IMR-90 (cell line): ENCODE results near the gene DISC1. TPM values are rescaled to one million over a fixed set of nuclear protein-coding genes. Genes with fewer than 3 reads are reported as not detected.

ENCODE experiments used
- ATAC-seq: fragments of 200-7000 bp; cut with Tn5 transposase; 2 replicates; pipeline ENCODE4 v1.9.1; 2020; ENCODE audit warnings: low read depth, mild to moderate bottlenecking, moderate library complexity
- BruUV-seq: library from RNA; stranded (reverse); fragments of 400-500 nt; replicated peaks from 2 replicates; lab custom pipeline; 2021; lab: Mats Ljungman, UMichigan
- CTCF ChIA-PET: fragments of 300-600 bp; formaldehyde crosslinking; extraction: SDS; loops from one replicate; lab custom pipeline; 2021; ENCODE audit warnings: antibody characterized with exemption; lab: Yijun Ruan, JAX
- POLR2A ChIA-PET: fragments of 300-600 bp; sonication (Branson Sonifier 250); formaldehyde crosslinking; loops from one replicate; lab custom pipeline; 2022; ENCODE audit warnings: antibody characterized with exemption; ENCODE audit not compliant: unreplicated experiment; lab: Charles Lee
- DNase-seq: peaks from one replicate; pipeline ENCODE4 v3.0.0; 2013
- H2AFZ ChIP-seq: replicated peaks from 2 replicates; pipeline ENCODE3; 2013; ENCODE audit warnings: low read length, mild to moderate bottlenecking; ENCODE audit not compliant: poor library complexity
- H2AK5ac ChIP-seq: 2 replicates; pipeline ENCODE4 v1.6.1; 2013; ENCODE audit warnings: low read depth, low read length, inconsistent platforms
- H2AK9ac ChIP-seq: replicated peaks from 2 replicates; pipeline ENCODE3; 2013; ENCODE audit warnings: mild to moderate bottlenecking, low read depth, low read length, moderate library complexity; ENCODE audit not compliant: poor library complexity
- H2BK120ac ChIP-seq: 2 replicates; pipeline ENCODE4 v1.6.1; 2013; ENCODE audit warnings: low read depth, low read length, inconsistent platforms
- H2BK15ac ChIP-seq: 3 replicates; pipeline ENCODE4 v1.6.1; 2013; ENCODE audit warnings: low read depth, low read length, inconsistent platforms
- H2BK20ac ChIP-seq: 2 replicates; pipeline ENCODE4 v1.6.1; 2013; ENCODE audit warnings: low read depth, mild to moderate bottlenecking, inconsistent platforms, low read length, moderate library complexity
- H2BK5ac ChIP-seq: 2 replicates; pipeline ENCODE4 v1.6.1; 2013; ENCODE audit warnings: mild to moderate bottlenecking, low read depth, low read length, inconsistent platforms; ENCODE audit not compliant: poor library complexity, severe bottlenecking
- H3K14ac ChIP-seq: replicated peaks from 2 replicates; pipeline ENCODE4 v1.6.1; 2013; ENCODE audit warnings: low read depth, low read length, inconsistent platforms
- H3K18ac ChIP-seq: 2 replicates; pipeline ENCODE4 v1.6.1; 2013; ENCODE audit warnings: low read depth, low read length, control low read depth
- H3K23ac ChIP-seq: 2 replicates; pipeline ENCODE4 v1.6.1; 2013; ENCODE audit warnings: low read depth, low read length, inconsistent platforms
- H3K27ac ChIP-seq: 2 replicates; pipeline ENCODE4 v1.5.1; 2013; ENCODE audit warnings: mild to moderate bottlenecking, control low read depth, low read length; ENCODE audit not compliant: insufficient read depth
- H3K27me3 ChIP-seq: 2 replicates; pipeline ENCODE4 v1.6.1; 2013; ENCODE audit warnings: low read length; ENCODE audit not compliant: control insufficient read depth, insufficient read depth
- H3K36me3 ChIP-seq: 2 replicates; pipeline ENCODE4 v1.6.1; 2013; ENCODE audit warnings: low read length, mixed read lengths; ENCODE audit not compliant: control insufficient read depth, insufficient read depth
- H3K4ac ChIP-seq: 2 replicates; pipeline ENCODE4 v1.6.1; 2013; ENCODE audit warnings: low read depth, low read length, inconsistent platforms
- H3K4me1 ChIP-seq: 2 replicates; pipeline ENCODE4 v1.6.1; 2013; ENCODE audit warnings: low read length, mixed read lengths; ENCODE audit not compliant: control insufficient read depth, insufficient read depth
- H3K4me2 ChIP-seq: 2 replicates; pipeline ENCODE4 v1.6.1; 2013; ENCODE audit warnings: low read depth, mild to moderate bottlenecking, control low read depth, low read length, moderate library complexity
- H3K4me3 ChIP-seq: 2 replicates; pipeline ENCODE4 v1.5.1; 2013; ENCODE audit warnings: low read depth, mild to moderate bottlenecking, control low read depth, low read length, moderate library complexity; ENCODE audit not compliant: insufficient read depth
- H3K56ac ChIP-seq: 2 replicates; pipeline ENCODE4 v1.6.1; 2013; ENCODE audit warnings: low read length, inconsistent platforms; ENCODE audit not compliant: insufficient read depth; ENCODE audit errors: extremely low read depth
- H3K79me1 ChIP-seq, 2 experiments: 2 replicates each; pipeline ENCODE4 v1.6.1; 2013; ENCODE audit warnings: low read length in 2 of 2, inconsistent platforms in 1 of 2, low read depth in 1 of 2
- H3K9ac ChIP-seq: 2 replicates; pipeline ENCODE4 v1.6.1; 2013; ENCODE audit warnings: low read depth, low read length, control low read depth
- H3K9me1 ChIP-seq: 2 replicates; pipeline ENCODE4 v1.6.1; 2013; ENCODE audit warnings: low read length, inconsistent platforms; ENCODE audit not compliant: insufficient read depth
- H3K9me3 ChIP-seq: 2 replicates; pipeline ENCODE4 v1.6.1; 2013; ENCODE audit warnings: low read length; ENCODE audit not compliant: control insufficient read depth, insufficient read depth
- H4K20me1 ChIP-seq: 2 replicates; pipeline ENCODE4 v1.6.1; 2013; ENCODE audit warnings: low read length, inconsistent platforms; ENCODE audit not compliant: insufficient read depth
- H4K5ac ChIP-seq: 2 replicates; pipeline ENCODE4 v1.6.1; 2013; ENCODE audit warnings: mild to moderate bottlenecking, low read depth, low read length, control low read depth
- H4K8ac ChIP-seq, 2 experiments: 2 replicates each; pipeline ENCODE4 v1.6.1; 2013; ENCODE audit warnings: low read depth in 2 of 2, low read length in 2 of 2, control low read depth in 1 of 2, inconsistent platforms in 1 of 2
- H4K91ac ChIP-seq: 2 replicates; pipeline ENCODE4 v1.6.1; 2013; ENCODE audit warnings: low read depth, low read length, inconsistent platforms; ENCODE audit not compliant: insufficient read depth
- BHLHE40 ChIP-seq: fragments of 150-350 bp; IDR thresholded peaks from 2 replicates; pipeline ENCODE4 v1.6.1; 2016; ENCODE audit warnings: mild to moderate bottlenecking, low read depth, low read length
- CEBPB ChIP-seq: IDR thresholded peaks from 2 replicates; pipeline ENCODE4 v1.6.1; 2012; ENCODE audit warnings: low read depth, low read length, improper control_type of control experiment
- CHD1 ChIP-seq: IDR thresholded peaks from 2 replicates; pipeline ENCODE4 v1.6.1; 2012; ENCODE audit warnings: low read depth, low read length, improper control_type of control experiment
- CTCF ChIP-seq: conservative IDR thresholded peaks from 2 replicates; pipeline ENCODE4 v1.5.1; 2012; ENCODE audit warnings: mild to moderate bottlenecking, low read depth, low read length, improper control_type of control experiment
- ELK1 ChIP-seq: fragments of 150-350 bp; IDR thresholded peaks from 2 replicates; pipeline ENCODE4 v1.6.1; 2016; ENCODE audit warnings: low read depth, mild to moderate bottlenecking, low read length, moderate library complexity, borderline replicate concordance
- FOS ChIP-seq: fragments of 150-350 bp; IDR thresholded peaks from 2 replicates; pipeline ENCODE4 v1.6.1; 2016; ENCODE audit warnings: low read depth, low read length
- MAFK ChIP-seq: IDR thresholded peaks from 2 replicates; pipeline ENCODE4 v1.6.1; 2012; ENCODE audit warnings: low read depth, low read length, improper control_type of control experiment
- MAZ ChIP-seq: IDR thresholded peaks from 2 replicates; pipeline ENCODE4 v1.6.1; 2012; ENCODE audit warnings: low read depth, mild to moderate bottlenecking, low read length, improper control_type of control experiment, moderate library complexity, borderline replicate concordance
- MXI1 ChIP-seq: IDR thresholded peaks from 2 replicates; pipeline ENCODE4 v1.6.1; 2012; ENCODE audit warnings: low read depth, mild to moderate bottlenecking, low read length, moderate library complexity, borderline replicate concordance
- NFE2L2 ChIP-seq: fragments of 150-350 bp; IDR thresholded peaks from 2 replicates; pipeline ENCODE4 v1.6.1; 2016; ENCODE audit warnings: low read depth, mild to moderate bottlenecking, low read length
- POLR2A ChIP-seq: IDR thresholded peaks from 2 replicates; pipeline ENCODE4 v1.6.1; 2012; ENCODE audit warnings: mild to moderate bottlenecking, low read depth, low read length
- RAD21 ChIP-seq: IDR thresholded peaks from 2 replicates; pipeline ENCODE4 v1.6.1; 2012; ENCODE audit warnings: low read length, improper control_type of control experiment
- RCOR1 ChIP-seq: IDR thresholded peaks from 2 replicates; pipeline ENCODE4 v1.6.1; 2012; ENCODE audit warnings: mild to moderate bottlenecking, low read length, improper control_type of control experiment; ENCODE audit not compliant: insufficient replicate concordance
- RFX5 ChIP-seq: IDR thresholded peaks from 2 replicates; pipeline ENCODE4 v1.8.0; 2012; ENCODE audit warnings: low read depth, mild to moderate bottlenecking, low read length, moderate library complexity
- SMC3 ChIP-seq: fragments of 150-350 bp; IDR thresholded peaks from 2 replicates; pipeline ENCODE4 v1.6.1; 2016; ENCODE audit warnings: low read depth, mild to moderate bottlenecking, antibody characterized with exemption, low read length, moderate library complexity
- USF2 ChIP-seq: fragments of 150-350 bp; IDR thresholded peaks from 2 replicates; pipeline ENCODE4 v1.6.1; 2017; ENCODE audit warnings: mild to moderate bottlenecking, antibody characterized with exemption, low read length, low read depth
- WGBS, 2 experiments: methylation state at CpG; one replicate each; pipeline versions ENCODE4 v1.1.5 to v1.1.7; 2013; ENCODE audit warnings: missing lambda C conversion rate in 2 of 2; ENCODE audit not compliant: insufficient read length in 1 of 2; ENCODE audit errors: extremely low coverage in 2 of 2; 5-methylcytosine and 5-hydroxymethylcytosine counted together
- dilution Hi-C: fragments of 300-500 bp; cut with HindIII; formaldehyde crosslinking; loops from one replicate; pipeline ENCODE4 v1.14.3; 2018; ENCODE audit warnings: low sequenced_read_pairs; ENCODE audit not compliant: unreplicated experiment
- in situ Hi-C: fragments of 300-500 bp; cut with MboI; formaldehyde crosslinking; loops from 3 replicates; pipeline ENCODE4 v1.14.3; 2019; ENCODE audit warnings: low sequenced_read_pairs, inconsistent platforms, mixed read lengths
- intact Hi-C: fragments of 100-400 bp; cut with micrococcal nuclease; formaldehyde crosslinking; loops from 2 replicates; pipeline ENCODE4 v1.10.0; 2022
- polyA plus RNA-seq, 3 experiments: library from polyadenylated mRNA; depleted of rRNA; stranded (reverse); fragments of >200 nt; gene quantifications; 2 replicates each; pipeline ENCODE4 v1.2.3, GENCODE V29; 2012; ENCODE audit warnings: low replicate concordance in 1 of 3
- total RNA-seq: library from RNA; depleted of rRNA; stranded (reverse); fragments of >200 nt; gene quantifications from 2 replicates; pipeline ENCODE4 v1.2.3, GENCODE V29; 2012

Gene DISC1
- total and polyA plus RNA-seq, 2 of the 4 experiments (the other 2 are of a cell fraction), result 2.2 to 7.0 TPM

GRCh38 chr1:231966983-231967382, 340.4 kb downstream of the DISC1 start:
- no peak overlapping the region for H3K4ac ChIP-seq
- no peaks in the 10 kb centered on the region for H3K27me3 ChIP-seq
- WGBS, 2 experiments, result no CpG with 5 or more reads among the region's 2 CpGs

More at GRCh38 chr1:231966983-231967382, 340.4 kb downstream of the DISC1 start:
- H2BK15ac ChIP-seq, result no peak overlapping the region
- no peak overlapping the region for H3K9ac ChIP-seq
- H4K20me1 ChIP-seq, result no peaks in the 10 kb centered on the region
- no peak overlapping the region for H2BK20ac ChIP-seq
- H3K14ac ChIP-seq, result no peak overlapping the region
- no peak for TF ChIP-seq RFX5
- no peak for TF ChIP-seq MAFK
- no peak for TF ChIP-seq CTCF
- TF ChIP-seq CHD1, result no peak
- TF ChIP-seq FOS, result no peak
- TF ChIP-seq USF2, result no peak
- TF ChIP-seq RAD21, result no peak
- TF ChIP-seq BHLHE40, result no peak
- no peak for TF ChIP-seq MAZ
- TF ChIP-seq ELK1, result no peak
- no peak for TF ChIP-seq SMC3
- no peak for TF ChIP-seq MXI1
- no peak for TF ChIP-seq RCOR1
- TF ChIP-seq CEBPB, result no peak
- no peak for TF ChIP-seq NFE2L2
- no peak for TF ChIP-seq POLR2A
- H3K4me3 ChIP-seq, result no peak overlapping the region
- in situ Hi-C loops (no loop called here), intact Hi-C loops (no loop called here), dilution Hi-C loops (no loop called here)
- ChIA-PET CTCF (no interaction called here), POLR2A (no interaction called here)
- no peak overlapping the region for H3K23ac ChIP-seq
- no peak overlapping the region for H2BK5ac ChIP-seq
- no peak overlapping the region for H3K4me2 ChIP-seq
- no peak overlapping the region for H4K5ac ChIP-seq
- no peaks in the 10 kb centered on the region for H3K79me1 ChIP-seq
- H3K27ac ChIP-seq, result no peak overlapping the region
- no peak overlapping the region for H2AK9ac ChIP-seq
- ATAC-seq (no peak), DNase-seq (no peak)
- no peak overlapping the region for H4K8ac ChIP-seq
- no peak overlapping the region for H2AK5ac ChIP-seq
- no peak overlapping the region for H2BK120ac ChIP-seq
- H3K9me1 ChIP-seq, result no peaks in the 10 kb centered on the region
- no peak overlapping the region for H4K91ac ChIP-seq
- no peaks in the 10 kb centered on the region for H3K36me3 ChIP-seq
- no TSS peak for BruUV-seq
- H3K18ac ChIP-seq, result no peak overlapping the region
- no peaks in the 10 kb centered on the region for H3K9me3 ChIP-seq
- H3K4me1 ChIP-seq, result no peaks in the 10 kb centered on the region
- H2AFZ ChIP-seq, result no peak overlapping the region
- H3K56ac ChIP-seq, result no peak overlapping the region
